ENCODE measurements around the gene SCO2. TPM values are rescaled to one million over a fixed set of nuclear protein-coding genes. Genes with fewer than 3 reads are reported as not detected.

SCO2 gene
- total and polyA plus RNA-seq, 2 of the 13 experiments (the other 11 are each of a cell fraction or from before 2014, with no cell fraction given): 0.32 to 3.7 TPM

- TF ChIP-seq THAP8 (CRISPR knock-in tag; IDR thresholded peaks at IDR 0.05; ENCODE audit: borderline replicate concordance) (no peak), CC2D1A (CRISPR knock-in tag; IDR thresholded peaks at IDR 0.05) (no peak), ZNF691 (CRISPR knock-in tag; IDR thresholded peaks at IDR 0.05; ENCODE audit: borderline replicate concordance, low read depth) (no peak; the same call in 1 of the 2 replicates), ZNF724P (CRISPR knock-in tag; IDR thresholded peaks at IDR 0.05; ENCODE audit: borderline replicate concordance) (no peak), SRSF4 (IDR thresholded peaks at IDR 0.05; ENCODE audit: low read depth, low read length, poor library complexity, severe bottlenecking) (no peak), BCL6 (CRISPR knock-in tag; IDR thresholded peaks at IDR 0.05) (peak; percentile 37; the same call in 1 of the 2 replicates), IKZF5 (CRISPR knock-in tag; IDR thresholded peaks at IDR 0.05) (peak; percentile 36), ZZZ3 (CRISPR knock-in tag; IDR thresholded peaks at IDR 0.05; ENCODE audit: borderline replicate concordance) (peak; percentile 26; the same call in 1 of the 2 replicates), ZNF672 (CRISPR knock-in tag; IDR thresholded peaks at IDR 0.05) (no peak), CENPBD1 (CRISPR knock-in tag; IDR thresholded peaks at IDR 0.05; ENCODE audit: borderline replicate concordance, low read depth) (no peak), BATF2 (CRISPR knock-in tag; IDR thresholded peaks at IDR 0.05) (no peak), SKI (IDR thresholded peaks at IDR 0.05; ENCODE audit: partially characterized antibody) (no peak), JUNB (CRISPR knock-in tag; IDR thresholded peaks at IDR 0.05; ENCODE audit: borderline replicate concordance) (no peak), E2F1 (CRISPR knock-in tag; IDR thresholded peaks at IDR 0.05) (no peak), FOSL1 (CRISPR knock-in tag; IDR thresholded peaks at IDR 0.05; ENCODE audit: borderline replicate concordance) (no peak), DBP (CRISPR knock-in tag; IDR thresholded peaks at IDR 0.05; ENCODE audit: not compliant biosample characterization) (no peak), CEBPZ (IDR thresholded peaks at IDR 0.05; ENCODE audit: low read length) (no peak), ZNF12 (CRISPR knock-in tag; IDR thresholded peaks at IDR 0.05) (0 out of 2 replicates have a peak, but pooled peaks have one; percentile 10)
These were observed 37.4 kb upstream of the SCO2 start, which contains the start of gene SYCE3 (continued) for GRCh38 chr22:50562523-50563412.

Measured in HepG2 (cell line).